Mesothelial cell of epicardium (in vitro differentiated cells): Measurements from ENCODE around the gene FCRL1. TPM values are rescaled to one million over a fixed set of nuclear protein-coding genes. Genes with fewer than 3 reads are reported as not detected.

Experiments used
- DNase-seq, 2 experiments: peaks; one replicate each; pipeline ENCODE4 v3.0.0; 2021; ENCODE audit warnings: low spot score in 2 of 2; ENCODE audit not compliant: unreplicated experiment in 2 of 2
- H3K27ac Mint-ChIP-seq: 2 replicates; pipeline ENCODE4 v1.8.0; 2021; ENCODE audit warnings: mixed read lengths
- H3K27me3 Mint-ChIP-seq: 2 replicates; pipeline ENCODE4 v1.8.0; 2021; ENCODE audit warnings: low read depth, mixed read lengths
- H3K36me3 Mint-ChIP-seq: 2 replicates; pipeline ENCODE4 v1.8.0; 2021; ENCODE audit warnings: mixed read lengths
- H3K4me1 Mint-ChIP-seq: 2 replicates; pipeline ENCODE4 v1.8.0; 2021; ENCODE audit warnings: mixed read lengths
- H3K4me3 Mint-ChIP-seq: 2 replicates; pipeline ENCODE4 v1.8.0; 2021; ENCODE audit warnings: mild to moderate bottlenecking, moderate library complexity, mixed read lengths
- H3K9me3 Mint-ChIP-seq: 2 replicates; pipeline ENCODE4 v1.8.0; 2021; ENCODE audit warnings: mixed read lengths
- total RNA-seq: library from RNA; stranded (reverse); gene quantifications from 3 replicates; pipeline ENCODE4 v1.2.1, GENCODE V29; 2021
- TF ChIP-seq, protein P1 (sequence below): fragments of 200-600 bp; sonication (generic); IDR thresholded peaks from one replicate; pipeline ENCODE4 v1.5.0; 2021; ENCODE audit warnings: antibody characterized with exemption; ENCODE audit not compliant: unreplicated experiment

Gene FCRL1
- total RNA-seq, 1 donor from 2014 or later = not detected

DNA sequence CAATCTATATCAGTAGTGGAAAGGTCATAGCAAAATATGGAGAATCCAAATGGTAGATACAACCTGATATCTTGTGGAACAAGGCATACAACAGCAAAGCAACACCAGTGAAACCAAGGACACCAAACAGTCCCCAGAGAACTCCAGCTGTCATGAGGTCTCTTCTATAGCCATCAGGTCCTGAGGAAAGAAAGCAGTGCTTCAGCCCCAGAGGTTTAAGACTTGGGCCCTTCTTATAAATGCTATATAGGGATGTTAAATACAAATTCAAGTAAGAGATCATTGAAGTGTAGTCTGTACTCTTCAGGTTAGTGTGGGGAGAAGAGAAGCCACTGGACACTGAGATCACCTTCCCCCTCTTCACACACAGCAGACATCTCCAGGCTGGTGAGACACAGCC lies 53.1 kb downstream of the FCRL1 start:
- TF ChIP-seq, protein P1, sequence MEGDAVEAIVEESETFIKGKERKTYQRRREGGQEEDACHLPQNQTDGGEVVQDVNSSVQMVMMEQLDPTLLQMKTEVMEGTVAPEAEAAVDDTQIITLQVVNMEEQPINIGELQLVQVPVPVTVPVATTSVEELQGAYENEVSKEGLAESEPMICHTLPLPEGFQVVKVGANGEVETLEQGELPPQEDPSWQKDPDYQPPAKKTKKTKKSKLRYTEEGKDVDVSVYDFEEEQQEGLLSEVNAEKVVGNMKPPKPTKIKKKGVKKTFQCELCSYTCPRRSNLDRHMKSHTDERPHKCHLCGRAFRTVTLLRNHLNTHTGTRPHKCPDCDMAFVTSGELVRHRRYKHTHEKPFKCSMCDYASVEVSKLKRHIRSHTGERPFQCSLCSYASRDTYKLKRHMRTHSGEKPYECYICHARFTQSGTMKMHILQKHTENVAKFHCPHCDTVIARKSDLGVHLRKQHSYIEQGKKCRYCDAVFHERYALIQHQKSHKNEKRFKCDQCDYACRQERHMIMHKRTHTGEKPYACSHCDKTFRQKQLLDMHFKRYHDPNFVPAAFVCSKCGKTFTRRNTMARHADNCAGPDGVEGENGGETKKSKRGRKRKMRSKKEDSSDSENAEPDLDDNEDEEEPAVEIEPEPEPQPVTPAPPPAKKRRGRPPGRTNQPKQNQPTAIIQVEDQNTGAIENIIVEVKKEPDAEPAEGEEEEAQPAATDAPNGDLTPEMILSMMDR = no peak
- H3K4me3 Mint-ChIP-seq = no peak overlapping the region
- no peaks in the 10 kb centered on the region for H3K36me3 Mint-ChIP-seq
- DNase-seq = no peak
- H3K9me3 Mint-ChIP-seq = no peaks in the 10 kb centered on the region
- peaks cover 19% of the 10 kb centered on the region for H3K27me3 Mint-ChIP-seq
- H3K4me1 Mint-ChIP-seq = no peaks in the 10 kb centered on the region
- H3K27ac Mint-ChIP-seq = no peak overlapping the region

- TF ChIP-seq, protein P1 = no peak
- no peak overlapping the region for H3K4me3 Mint-ChIP-seq
- H3K36me3 Mint-ChIP-seq = no peaks in the 10 kb centered on the region
- DNase-seq = no peak
- no peak overlapping the region for H3K27ac Mint-ChIP-seq
- no peaks in the 10 kb centered on the region for H3K4me1 Mint-ChIP-seq
- H3K9me3 Mint-ChIP-seq = peaks cover 15% of the 10 kb centered on the region
- H3K27me3 Mint-ChIP-seq = no peaks in the 10 kb centered on the region
Measured at GRCh38 chr1:157758018-157758417, 61.9 kb downstream of the FCRL1 start.

DNA sequence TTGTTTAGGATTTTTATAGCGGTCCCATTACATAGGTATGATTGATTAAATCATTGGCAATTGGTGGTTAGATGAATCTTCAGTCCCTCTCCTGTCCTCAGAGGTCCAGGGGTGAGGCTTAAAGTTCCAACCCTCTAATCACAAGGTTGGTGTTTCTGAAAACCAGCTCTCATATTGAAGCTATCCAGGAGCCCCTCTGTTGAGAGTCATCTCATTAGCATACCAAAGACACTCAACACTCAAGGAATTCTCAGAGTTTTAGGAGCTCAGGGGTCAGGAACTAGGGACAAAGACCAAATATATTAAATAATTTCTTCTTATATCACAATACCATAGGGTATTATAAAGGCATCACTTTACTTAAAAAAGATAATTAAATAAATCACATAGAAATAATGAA lies 66.3 kb downstream of the FCRL1 start:
- Mint-ChIP-seq H3K9me3 (peaks cover under 1% of the 10 kb centered on the region), H3K4me3 (no peak overlapping the region), H3K36me3 (no peaks in the 10 kb centered on the region), H3K27me3 (peaks cover 2% of the 10 kb centered on the region), H3K4me1 (no peaks in the 10 kb centered on the region), H3K27ac (no peak overlapping the region)
- no peak for DNase-seq
- TF ChIP-seq, protein P1 = no peak

DNA sequence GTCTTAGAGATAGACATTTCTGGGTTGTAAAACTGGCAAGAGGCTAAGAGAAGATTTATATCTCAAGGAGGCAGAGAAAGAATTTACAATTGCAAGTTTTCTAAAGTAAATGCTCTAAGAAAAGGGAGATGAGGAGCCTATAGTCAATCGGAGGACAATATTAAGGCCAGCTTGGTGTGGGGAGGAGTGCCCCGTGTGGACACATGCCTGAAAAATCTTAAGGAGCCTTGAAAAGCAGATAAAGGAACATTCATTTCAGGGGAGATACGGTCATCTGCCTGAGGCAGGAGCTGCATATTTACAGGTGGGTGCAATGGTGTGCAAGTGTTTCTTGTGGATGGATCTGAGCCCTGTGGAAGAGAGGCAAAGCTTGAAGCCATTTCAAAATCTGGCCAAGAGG lies 68.6 kb downstream of the FCRL1 start:
- Mint-ChIP-seq H3K4me3 (no peak overlapping the region), H3K4me1 (no peaks in the 10 kb centered on the region), H3K9me3 (no peaks in the 10 kb centered on the region), H3K27ac (no peak overlapping the region), H3K27me3 (peaks cover 2% of the 10 kb centered on the region), H3K36me3 (no peaks in the 10 kb centered on the region)
- no peak for DNase-seq
- TF ChIP-seq, protein P1 = no peak

DNA sequence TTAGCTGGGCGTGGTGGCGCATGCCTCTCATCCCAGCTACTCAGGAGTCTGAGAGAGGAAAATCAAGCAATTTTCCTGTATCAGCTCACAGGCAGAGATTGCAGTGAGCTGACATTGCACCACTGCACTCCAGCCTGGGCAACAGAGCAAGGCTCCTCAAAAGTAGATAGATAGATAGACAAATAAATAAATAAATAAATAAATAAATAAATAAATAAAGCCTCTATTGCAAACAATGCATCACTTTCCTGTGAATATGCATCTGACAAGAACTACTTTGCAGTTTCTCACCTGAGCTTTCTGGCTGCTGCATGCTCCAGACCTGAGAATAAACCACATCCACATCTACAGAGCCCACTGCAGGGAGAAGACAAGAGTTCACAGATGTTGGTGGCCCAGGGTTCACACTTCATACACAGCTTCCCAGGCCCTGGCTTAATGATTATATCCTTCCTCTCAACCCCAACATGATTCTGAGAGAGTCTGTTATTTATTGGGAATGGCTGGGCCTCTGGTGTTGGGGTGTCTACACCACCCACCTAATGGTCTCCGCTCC lies 71.6 kb downstream of the FCRL1 start:
- DNase-seq = no peak
- Mint-ChIP-seq H3K27ac (no peak overlapping the region), H3K4me1 (no peaks in the 10 kb centered on the region), H3K27me3 (peaks cover 2% of the 10 kb centered on the region), H3K9me3 (no peaks in the 10 kb centered on the region), H3K4me3 (no peak overlapping the region), H3K36me3 (no peaks in the 10 kb centered on the region)
- TF ChIP-seq, protein P1 = no peak

Other genes with a start within 250 kb of the FCRL1 start
- 0.18 TPM in 1 of 3 replicates, not detected in the others for gene FCRL4, start 222.0 kb downstream of the FCRL1 start, total RNA-seq
- gene FCRL3, start 119.4 kb downstream of the FCRL1 start, total RNA-seq = not detected in 3 replicates
- not detected in 3 replicates for gene FCRL2, start 43.0 kb downstream of the FCRL1 start, total RNA-seq
- gene CD5L, start 21.7 kb upstream of the FCRL1 start, total RNA-seq = not detected in 3 replicates
- 178 to 189 TPM (median 180 TPM) in 3 replicates for gene KIRREL1, start 173.5 kb upstream of the FCRL1 start, total RNA-seq